NCI-H2081 treated with DMSO at 0.1 percent for 48 hours (cell line): ENCODE measurements around the gene RNF215.
"Not testable (repeated sequence)": the region's sequence is repeated elsewhere in the genome, so short reads cannot be mapped to it uniquely, and the experiment has no call there.

Experiments used
- DNase-seq: peaks from one replicate; lab custom pipeline; 2025; lab: John Stamatoyannopoulos, UW

Gene RNF215

GRCh38 chr22:30421695-30422480 is 34.7 kb upstream of the RNF215 start:
- DNase-seq: no peak

DNA sequence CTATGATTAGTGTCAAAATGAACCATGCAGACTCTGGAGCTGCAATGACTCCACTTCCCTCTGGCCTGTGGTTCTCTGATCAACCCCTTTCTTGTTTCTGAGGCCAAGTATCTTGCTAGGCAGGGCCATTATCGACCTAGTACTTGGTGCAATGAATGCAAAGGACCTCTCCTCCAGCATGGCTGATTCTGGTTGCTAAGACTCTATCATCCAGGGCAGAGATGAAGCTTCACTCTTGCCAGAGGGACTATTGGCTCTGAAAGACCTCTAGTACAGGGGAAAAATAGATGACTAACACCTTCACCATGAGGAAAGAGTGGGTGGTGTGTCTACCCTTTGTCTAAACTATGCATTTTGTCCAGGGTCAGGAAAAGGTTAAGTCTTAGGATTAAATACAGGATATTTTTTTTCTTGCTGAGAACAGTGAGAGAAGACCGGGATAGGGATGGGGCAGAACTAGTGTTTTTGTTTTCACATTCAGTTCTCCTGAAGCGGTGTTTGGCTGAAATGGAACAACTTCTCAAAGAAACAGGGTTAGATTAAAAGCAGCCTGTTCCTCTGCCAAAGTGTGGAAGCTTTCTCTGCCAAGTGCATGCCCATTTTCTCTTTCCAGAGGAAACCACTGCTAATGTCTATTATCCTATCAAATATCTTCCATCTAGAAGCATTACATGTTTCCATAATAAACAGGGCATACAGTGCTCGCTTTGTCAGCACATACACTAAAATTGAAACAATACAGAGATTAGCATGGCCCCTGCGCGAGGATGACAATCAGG is 33.3 kb upstream of the RNF215 start:
- no peak for DNase-seq

DNA sequence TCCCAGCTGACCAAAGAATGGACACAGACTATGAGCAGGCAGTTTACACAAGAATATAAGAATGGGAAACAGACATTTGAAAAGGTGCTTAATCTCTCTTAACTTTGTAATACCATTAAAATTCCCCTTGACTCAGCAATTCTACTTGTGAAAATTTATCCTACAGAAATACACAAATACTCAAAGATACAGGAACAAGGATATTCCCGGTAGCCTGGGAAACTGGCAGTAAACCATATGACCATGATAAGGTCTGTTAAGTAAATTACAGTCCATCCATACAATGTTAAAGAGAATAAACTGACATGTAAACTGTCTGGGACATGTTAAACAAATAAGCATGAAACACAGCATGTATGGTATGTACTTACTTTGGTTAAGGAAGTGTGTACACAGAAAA is 29.6 kb upstream of the RNF215 start:
- no peak for DNase-seq

DNA sequence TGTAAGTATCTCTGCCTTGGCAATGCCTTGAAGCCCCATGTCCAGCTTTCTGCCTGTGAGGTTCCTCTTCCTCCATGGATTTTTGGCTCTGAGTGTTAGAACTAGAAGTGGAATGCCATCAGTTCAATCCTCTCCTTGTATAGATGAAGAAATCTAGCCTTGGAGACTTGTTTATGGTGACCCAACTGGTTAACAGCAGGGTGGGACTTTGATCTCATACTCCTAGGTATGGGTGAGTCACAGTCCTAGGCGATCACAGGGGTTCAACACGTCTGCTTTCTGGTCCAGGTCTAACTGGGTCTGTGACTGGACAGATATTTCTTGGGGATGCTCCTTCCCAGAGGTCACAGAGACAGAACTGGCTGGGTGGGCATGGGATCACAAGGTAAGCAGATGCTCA is 29.2 kb upstream of the RNF215 start:
- no peak for DNase-seq

- no peak for DNase-seq
These were observed 27.4 kb upstream of the RNF215 start for GRCh38 chr22:30414525-30415047.

- no peak for DNase-seq
These were observed 26.7 kb upstream of the RNF215 start for GRCh38 chr22:30413745-30414524.

- no peak for DNase-seq
These were observed 25.8 kb upstream of the RNF215 start for GRCh38 chr22:30413001-30413400.

GRCh38 chr22:30411780-30412179 is 24.6 kb upstream of the RNF215 start:
- DNase-seq: no peak

GRCh38 chr22:30408388-30409102 is 21.3 kb upstream of the RNF215 start:
- DNase-seq: no peak

GRCh38 chr22:30406400-30406799 is 19.2 kb upstream of the RNF215 start:
- no peak for DNase-seq

DNA sequence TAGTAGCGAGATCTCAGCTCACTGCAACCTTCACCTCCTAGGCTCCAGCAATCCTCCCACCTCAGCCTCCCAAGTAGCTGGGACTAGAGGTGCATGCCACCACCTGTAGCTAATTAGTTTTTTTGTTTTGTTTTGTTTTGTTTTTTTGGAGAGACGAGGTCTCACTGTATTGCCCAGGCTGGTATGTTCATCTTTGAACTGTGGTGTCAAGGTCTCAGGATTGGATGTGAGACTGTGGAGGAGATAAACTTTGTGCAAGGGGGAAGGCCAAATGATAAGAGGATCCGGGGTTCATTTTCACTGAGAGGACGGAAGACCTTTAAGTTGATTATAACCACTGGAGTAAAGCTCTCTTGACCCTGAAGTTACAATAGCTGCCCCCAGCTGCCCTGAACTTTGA is 18.5 kb upstream of the RNF215 start:
- DNase-seq: no peak

DNA sequence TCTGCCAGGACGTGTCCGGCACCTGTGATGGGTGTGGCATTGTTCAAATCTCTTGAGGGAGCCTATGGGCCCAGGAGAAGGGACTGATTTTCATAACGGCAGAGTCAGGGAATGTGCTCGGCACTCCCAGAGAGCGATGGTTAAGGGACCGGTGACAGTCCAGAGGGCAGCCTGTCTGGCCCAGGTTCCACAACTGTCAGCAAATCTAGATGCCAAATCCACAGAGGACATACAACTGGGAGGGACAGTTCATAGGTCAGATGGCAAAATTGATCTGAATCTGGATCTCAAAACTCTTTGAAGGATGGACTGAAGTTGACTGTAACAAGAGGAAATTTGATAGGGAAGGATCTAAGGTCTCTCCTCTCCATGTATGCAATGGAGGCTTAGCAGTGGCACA is 17.1 kb upstream of the RNF215 start:
- no peak for DNase-seq

DNA sequence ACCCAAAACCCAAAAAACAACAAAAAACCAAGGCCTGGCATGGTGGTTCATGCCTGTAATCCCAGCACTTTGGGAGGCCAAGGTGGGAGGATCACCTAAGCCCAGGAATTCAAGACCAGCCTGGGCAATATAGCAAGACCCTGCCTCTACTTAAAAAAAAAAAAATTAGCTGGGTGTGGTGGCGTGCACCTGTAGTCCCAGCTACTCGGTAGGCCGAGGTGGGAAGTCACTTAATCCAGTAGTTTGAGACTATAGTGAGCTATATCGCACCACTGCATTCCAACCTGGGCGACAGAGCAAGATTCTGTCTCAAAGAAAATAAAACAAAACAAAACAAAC is 15.5 kb upstream of the RNF215 start:
- DNase-seq: not testable (repeated sequence)

GRCh38 chr22:30402028-30402765 is 15.0 kb upstream of the RNF215 start:
- no peak for DNase-seq

DNA sequence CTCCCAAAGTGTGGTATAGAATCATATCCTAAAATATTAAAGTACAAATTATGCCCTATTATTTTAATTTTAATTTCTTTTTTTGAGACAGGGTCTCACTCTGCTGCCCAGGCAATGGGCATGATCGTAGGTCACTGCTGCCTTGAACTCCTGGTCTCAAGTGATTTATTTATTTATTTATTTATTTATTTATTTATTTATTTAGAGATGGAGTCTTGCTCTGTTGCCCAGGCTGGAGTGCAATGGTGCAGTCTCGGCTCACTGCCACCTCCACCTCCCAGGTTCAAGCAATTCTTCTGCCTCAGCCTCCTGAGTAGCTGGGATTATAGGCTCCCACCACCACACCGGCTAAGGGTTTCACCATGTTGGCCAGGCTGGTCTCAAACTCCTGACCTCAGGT is 13.8 kb upstream of the RNF215 start:
- not testable (repeated sequence) for DNase-seq

DNA sequence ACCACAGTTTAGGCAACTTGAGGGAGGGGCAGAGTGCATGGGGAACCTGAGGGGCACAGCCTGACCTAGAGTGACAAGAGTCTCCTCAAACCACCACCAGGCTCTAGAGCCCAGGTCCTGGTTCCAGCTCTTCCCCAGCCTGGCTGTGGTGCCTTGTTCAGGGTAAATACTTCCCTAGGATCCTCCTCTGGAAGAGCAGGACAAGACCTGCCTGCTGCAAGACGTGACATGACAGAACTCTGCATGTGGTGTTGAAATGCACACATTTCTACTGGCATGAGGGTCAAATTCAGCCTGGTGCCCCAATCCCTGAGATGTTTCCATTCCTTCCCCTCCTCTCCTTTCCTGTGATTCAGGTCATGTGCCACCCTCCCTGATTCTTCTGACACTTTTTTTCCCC is 12.9 kb upstream of the RNF215 start:
- no peak for DNase-seq

GRCh38 chr22:30399718-30400117 is 12.5 kb upstream of the RNF215 start:
- DNase-seq: no peak

DNA sequence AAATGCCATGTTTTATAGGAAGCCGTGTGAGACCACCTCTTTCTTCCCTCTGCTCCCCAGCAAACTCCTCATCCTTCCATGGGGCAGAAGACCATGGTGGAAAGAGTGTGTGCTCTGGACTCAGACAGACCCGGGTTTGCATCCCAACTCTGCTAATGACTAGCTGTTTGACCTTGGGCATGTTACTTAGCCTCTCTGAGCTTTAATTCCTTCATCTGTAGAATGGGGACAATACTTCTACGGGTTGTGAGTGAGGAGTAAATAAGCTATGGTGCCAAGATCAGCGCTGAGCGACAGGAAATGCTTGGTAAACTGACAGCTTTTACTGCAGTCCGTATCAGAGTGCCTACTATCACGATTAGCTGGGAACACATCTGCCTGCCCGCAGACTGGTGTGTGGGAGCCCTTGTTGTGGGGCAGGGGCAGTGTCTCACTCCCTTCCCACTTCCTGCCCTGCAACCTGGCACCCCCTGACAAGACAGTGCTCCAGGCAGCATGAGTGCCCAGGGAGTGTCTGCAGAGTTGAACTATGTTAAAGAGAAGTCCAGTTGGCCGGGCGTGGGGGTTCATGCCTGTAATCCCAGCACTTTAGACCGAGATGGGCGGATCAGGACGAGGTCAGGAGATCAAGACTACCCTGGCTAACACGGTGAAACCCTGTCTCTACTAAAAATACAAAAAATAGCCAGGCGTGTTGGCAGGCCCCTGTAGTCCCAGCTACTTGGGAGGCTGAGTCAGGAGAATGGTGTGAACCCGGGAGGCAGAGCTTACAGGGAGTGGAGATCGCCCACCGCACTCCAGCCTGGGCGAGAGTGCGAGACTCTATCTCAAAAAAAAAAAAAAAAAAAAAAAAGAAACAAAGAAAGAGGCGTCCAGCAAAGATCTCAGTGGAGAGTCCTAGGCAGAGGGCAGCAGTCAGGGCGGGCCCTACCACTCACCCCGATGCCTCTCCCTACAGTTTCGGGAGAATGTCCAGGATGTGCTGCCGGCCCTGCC is 11.8 kb upstream of the RNF215 start:
- DNase-seq: no peak

GRCh38 chr22:30397656-30398635 is 10.7 kb upstream of the RNF215 start:
- no peak for DNase-seq
